K562 (cell line): ENCODE data around the gene MINPP1. TPM values are rescaled to one million over a fixed set of nuclear protein-coding genes. Genes with fewer than 3 reads are reported as not detected.

Experiments used
- COPS2 ChIP-seq: fragments of 450-650 bp; conservative IDR thresholded peaks from 2 replicates; pipeline ENCODE4 v1.6.1; 2016; ENCODE audit warnings: mild to moderate bottlenecking, moderate library complexity
- EZH2 ChIP-seq: IDR thresholded peaks from 2 replicates; pipeline ENCODE4 v1.6.1; 2012; ENCODE audit warnings: low read depth, mild to moderate bottlenecking, inconsistent platforms, low read length, borderline replicate concordance
- FOXA3 ChIP-seq, 2 experiments: fragments of 450-650 bp in 1 of 2; sonication (generic) in 1 of 2; formaldehyde crosslinking; IDR thresholded peaks in 1 of 2; conservative IDR thresholded peaks in 1 of 2; 2 replicates each; pipeline versions ENCODE4 v1.4.0 to v1.8.0; 2020 to 2022; ENCODE audit warnings: mild to moderate bottlenecking in 2 of 2, missing genetic modification reagents in 1 of 2
- SNAPC5 ChIP-seq: fragments of 250-450 bp; sonication (Bioruptor Pico); IDR thresholded peaks from 2 replicates; pipeline ENCODE4 v1.8.0; 2021; ENCODE audit warnings: moderate library complexity, mild to moderate bottlenecking, inconsistent platforms
- TAF7 ChIP-seq: fragments of 450-650 bp; IDR thresholded peaks from 2 replicates; pipeline ENCODE4 v1.6.1; 2016; ENCODE audit warnings: missing genetic modification characterization, missing compliant biosample characterization
- TAL1 ChIP-seq: fragments of 450-650 bp; IDR thresholded peaks from 2 replicates; pipeline ENCODE4 v1.6.1; 2016; ENCODE audit warnings: mild to moderate bottlenecking
- TRIM28 ChIP-seq: fragments of 450-650 bp; IDR thresholded peaks from 2 replicates; pipeline ENCODE4 v1.6.1; 2017
- ZNF57 ChIP-seq: fragments of 450-650 bp; formaldehyde crosslinking; IDR thresholded peaks from 2 replicates; pipeline ENCODE4 v1.4.0; 2020; ENCODE audit warnings: mild to moderate bottlenecking, moderate library complexity
- polyA plus RNA-seq, 8 experiments: library from polyadenylated mRNA; depleted of rRNA in 4 of 8; stranded (reverse) in 5 of 8; unstranded in 3 of 8; fragments of >200 nt; fragmentation: Nextera tagmentation in 2 of 8; fragmentation: Illumina TruSeq in 1 of 8; extraction: Ambion mirVana in 2 of 8; extraction: Trizol in 1 of 8; gene quantifications; 2 replicates each; pipeline versions ENCODE4 v1.2.1 to v1.2.3, GENCODE V29; 2011 to 2014; ENCODE audit warnings: inconsistent platforms in 1 of 8, missing spikeins in 1 of 8
- total RNA-seq, 7 experiments: library from RNA; depleted of rRNA in 6 of 7; stranded (reverse); fragments of >200 nt in 6 of 7; fragmentation: Illumina TruSeq in 2 of 7; extraction: Trizol in 2 of 7; gene quantifications; 2 replicates each; pipeline versions ENCODE4 v1.2.1 to v1.2.3, GENCODE V29; 2011 to 2021; ENCODE audit warnings: low replicate concordance in 1 of 7
- TF ChIP-seq, protein P1 (sequence below), 2 experiments: fragments of 150-350 bp in 1 of 2; IDR thresholded peaks; 2 replicates each; pipeline ENCODE4 v1.6.1; 2012 to 2016; ENCODE audit warnings: low read depth in 2 of 2, low read length in 2 of 2, mild to moderate bottlenecking in 1 of 2, moderate library complexity in 1 of 2
- TF ChIP-seq, protein P2 (sequence below): fragments of 450-650 bp; IDR thresholded peaks from 2 replicates; pipeline ENCODE4 v1.6.1; 2017; ENCODE audit warnings: antibody characterized with exemption

Gene MINPP1
- total and polyA plus RNA-seq, 9 of the 15 experiments (the other 6 are each of a cell fraction or from before 2014, with no cell fraction given): 11.5 to 44.5 (median 27.1) TPM

DNA sequence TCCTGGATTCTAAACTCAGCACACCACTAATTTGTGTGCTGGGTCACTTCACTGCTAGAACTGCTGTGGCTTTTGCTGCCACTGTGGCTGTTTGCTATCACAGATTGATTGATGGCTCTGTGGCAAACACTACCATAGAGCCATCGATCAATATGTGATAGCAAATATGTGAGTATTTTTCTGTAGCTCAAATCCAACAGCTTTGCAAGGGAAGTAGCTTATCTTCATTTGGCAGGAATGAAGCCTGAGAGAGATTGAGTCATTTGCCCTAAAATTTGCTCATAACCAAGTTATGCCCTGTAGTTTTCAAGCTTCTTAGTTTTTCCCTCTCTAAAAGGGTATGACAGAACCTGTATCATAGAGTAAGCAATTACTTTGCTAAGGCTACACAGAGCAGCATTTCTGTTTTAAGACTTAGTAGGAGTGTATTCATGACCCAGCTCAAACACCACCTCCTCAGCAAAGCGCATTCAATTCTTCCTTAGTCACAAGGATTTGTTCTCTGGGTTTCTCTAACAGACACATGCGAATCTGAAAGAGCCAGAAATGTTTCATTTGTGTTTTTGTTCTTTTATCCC, 43.1 kb downstream of the MINPP1 start (continued):
- TF ChIP-seq COPS2 (no peak), TRIM28 (no peak), EZH2 (no peak), ZNF57 (CRISPR knock-in tag) (no peak), TAF7 (tag) (no peak), FOXA3 (CRISPR knock-in tag; conservative IDR thresholded peaks at IDR 0.05 in 1 of 2, IDR thresholded peaks at IDR 0.05 in 1 of 2) (no peak), SNAPC5 (no peak), TAL1 (0 out of 2 replicates have a peak, but pooled peaks have one; percentile 23)
- TF ChIP-seq, protein P1, sequence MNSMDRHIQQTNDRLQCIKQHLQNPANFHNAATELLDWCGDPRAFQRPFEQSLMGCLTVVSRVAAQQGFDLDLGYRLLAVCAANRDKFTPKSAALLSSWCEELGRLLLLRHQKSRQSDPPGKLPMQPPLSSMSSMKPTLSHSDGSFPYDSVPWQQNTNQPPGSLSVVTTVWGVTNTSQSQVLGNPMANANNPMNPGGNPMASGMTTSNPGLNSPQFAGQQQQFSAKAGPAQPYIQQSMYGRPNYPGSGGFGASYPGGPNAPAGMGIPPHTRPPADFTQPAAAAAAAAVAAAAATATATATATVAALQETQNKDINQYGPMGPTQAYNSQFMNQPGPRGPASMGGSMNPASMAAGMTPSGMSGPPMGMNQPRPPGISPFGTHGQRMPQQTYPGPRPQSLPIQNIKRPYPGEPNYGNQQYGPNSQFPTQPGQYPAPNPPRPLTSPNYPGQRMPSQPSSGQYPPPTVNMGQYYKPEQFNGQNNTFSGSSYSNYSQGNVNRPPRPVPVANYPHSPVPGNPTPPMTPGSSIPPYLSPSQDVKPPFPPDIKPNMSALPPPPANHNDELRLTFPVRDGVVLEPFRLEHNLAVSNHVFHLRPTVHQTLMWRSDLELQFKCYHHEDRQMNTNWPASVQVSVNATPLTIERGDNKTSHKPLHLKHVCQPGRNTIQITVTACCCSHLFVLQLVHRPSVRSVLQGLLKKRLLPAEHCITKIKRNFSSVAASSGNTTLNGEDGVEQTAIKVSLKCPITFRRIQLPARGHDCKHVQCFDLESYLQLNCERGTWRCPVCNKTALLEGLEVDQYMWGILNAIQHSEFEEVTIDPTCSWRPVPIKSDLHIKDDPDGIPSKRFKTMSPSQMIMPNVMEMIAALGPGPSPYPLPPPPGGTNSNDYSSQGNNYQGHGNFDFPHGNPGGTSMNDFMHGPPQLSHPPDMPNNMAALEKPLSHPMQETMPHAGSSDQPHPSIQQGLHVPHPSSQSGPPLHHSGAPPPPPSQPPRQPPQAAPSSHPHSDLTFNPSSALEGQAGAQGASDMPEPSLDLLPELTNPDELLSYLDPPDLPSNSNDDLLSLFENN (IDR thresholded peaks at IDR 0.05; ENCODE audit: low read depth in 2 of 2, low read length in 2 of 2): no peak
- TF ChIP-seq, protein P2, sequence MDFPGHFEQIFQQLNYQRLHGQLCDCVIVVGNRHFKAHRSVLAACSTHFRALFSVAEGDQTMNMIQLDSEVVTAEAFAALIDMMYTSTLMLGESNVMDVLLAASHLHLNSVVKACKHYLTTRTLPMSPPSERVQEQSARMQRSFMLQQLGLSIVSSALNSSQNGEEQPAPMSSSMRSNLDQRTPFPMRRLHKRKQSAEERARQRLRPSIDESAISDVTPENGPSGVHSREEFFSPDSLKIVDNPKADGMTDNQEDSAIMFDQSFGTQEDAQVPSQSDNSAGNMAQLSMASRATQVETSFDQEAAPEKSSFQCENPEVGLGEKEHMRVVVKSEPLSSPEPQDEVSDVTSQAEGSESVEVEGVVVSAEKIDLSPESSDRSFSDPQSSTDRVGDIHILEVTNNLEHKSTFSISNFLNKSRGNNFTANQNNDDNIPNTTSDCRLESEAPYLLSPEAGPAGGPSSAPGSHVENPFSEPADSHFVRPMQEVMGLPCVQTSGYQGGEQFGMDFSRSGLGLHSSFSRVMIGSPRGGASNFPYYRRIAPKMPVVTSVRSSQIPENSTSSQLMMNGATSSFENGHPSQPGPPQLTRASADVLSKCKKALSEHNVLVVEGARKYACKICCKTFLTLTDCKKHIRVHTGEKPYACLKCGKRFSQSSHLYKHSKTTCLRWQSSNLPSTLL: no peak
